H1 (cell line): ENCODE results near the gene ZNF598. TPM values are rescaled to one million over a fixed set of nuclear protein-coding genes. Genes with fewer than 3 reads are reported as not detected.

Experiments used
- CTCF ChIA-PET: fragments of 300-600 bp; sonication (Branson Sonifier 250); formaldehyde crosslinking; loops from one replicate; lab custom pipeline; 2021; ENCODE audit not compliant: partially characterized antibody; lab: Charles Lee
- POLR2A ChIA-PET: fragments of 300-600 bp; sonication (Branson Sonifier 250); formaldehyde crosslinking; loops from one replicate; lab custom pipeline; 2021; ENCODE audit warnings: inconsistent platforms; ENCODE audit not compliant: partially characterized antibody; lab: Charles Lee
- DNase-seq, 2 experiments: peaks; one replicate each; pipeline versions ENCODE4 v3.0.0 to v3.0.0-alpha.2; 2010 to 2022; ENCODE audit warnings: low spot score in 2 of 2, low read depth in 1 of 2, mixed read lengths in 1 of 2
- FAIRE-seq: peaks from 2 replicates; lab custom pipeline; 2011; peaks lifted over from hg19 to GRCh38; lab: Jason Lieb, UNC
- H2AFZ ChIP-seq: 2 replicates; pipeline ENCODE4 v1.8.1; 2012; ENCODE audit warnings: low read length, inconsistent platforms
- H2AK5ac ChIP-seq: 2 replicates; pipeline ENCODE4 v1.6.1; 2013; ENCODE audit warnings: low read depth, low read length
- H2BK120ac ChIP-seq: replicated peaks from 2 replicates; pipeline ENCODE3; 2013; ENCODE audit warnings: low read depth, low read length, inconsistent platforms
- H2BK12ac ChIP-seq: 2 replicates; pipeline ENCODE4 v1.6.1; 2013; ENCODE audit warnings: low read depth, low read length
- H2BK15ac ChIP-seq: 2 replicates; pipeline ENCODE4 v1.6.1; 2013; ENCODE audit warnings: low read length
- H2BK20ac ChIP-seq: 2 replicates; pipeline ENCODE4 v1.6.1; 2013; ENCODE audit warnings: low read length
- H2BK5ac ChIP-seq: 2 replicates; pipeline ENCODE4 v1.6.1; 2013; ENCODE audit warnings: low read depth, low read length
- H3K14ac ChIP-seq: 2 replicates; pipeline ENCODE4 v1.6.1; 2013; ENCODE audit warnings: inconsistent platforms; ENCODE audit not compliant: insufficient read length
- H3K18ac ChIP-seq: 2 replicates; pipeline ENCODE4 v1.6.1; 2013; ENCODE audit warnings: low read length; ENCODE audit errors: extremely low read depth
- H3K23ac ChIP-seq: 2 replicates; pipeline ENCODE4 v1.6.1; 2013; ENCODE audit warnings: inconsistent platforms; ENCODE audit not compliant: insufficient read length
- H3K23me2 ChIP-seq: 2 replicates; pipeline ENCODE4 v1.6.1; 2013; ENCODE audit warnings: low read depth, low read length
- H3K27ac ChIP-seq: 2 replicates; pipeline ENCODE4 v1.6.1; 2011; ENCODE audit warnings: low read depth, low read length, inconsistent platforms
- H3K27me3 ChIP-seq, 4 experiments: replicated peaks in 1 of 4; 1 replicate in 1 of 4; 2 replicates in 3 of 4; pipeline versions ENCODE4 v1.6.1 to v1.8.1; 2011 to 2013; ENCODE audit warnings: low read length in 3 of 4, mild to moderate bottlenecking in 3 of 4, inconsistent platforms in 2 of 4, mixed read lengths in 2 of 4, moderate library complexity in 1 of 4; ENCODE audit not compliant: control insufficient read depth in 3 of 4, insufficient read depth in 3 of 4; ENCODE audit errors: extremely low read depth in 1 of 4
- H3K36me3 ChIP-seq, 4 experiments: 2 replicates each; pipeline versions ENCODE4 v1.6.1 to v1.8.1; 2011 to 2013; ENCODE audit warnings: mild to moderate bottlenecking in 4 of 4, low read length in 3 of 4, moderate library complexity in 2 of 4, control low read depth in 1 of 4, inconsistent platforms in 1 of 4; ENCODE audit not compliant: insufficient read depth in 4 of 4, control insufficient read depth in 2 of 4
- H3K4ac ChIP-seq: replicated peaks from 2 replicates; pipeline ENCODE3; 2013; ENCODE audit warnings: low read length, low read depth, mixed read lengths, inconsistent platforms; ENCODE audit not compliant: insufficient read length
- H3K4me1 ChIP-seq, 4 experiments: replicated peaks in 1 of 4; 1 replicate in 1 of 4; 2 replicates in 3 of 4; pipeline versions ENCODE4 v1.6.1 to v1.8.1; 2011 to 2013; ENCODE audit warnings: low read length in 3 of 4, inconsistent platforms in 2 of 4, mixed read lengths in 1 of 4; ENCODE audit not compliant: insufficient read depth in 4 of 4, control insufficient read depth in 3 of 4
- H3K4me2 ChIP-seq, 2 experiments: 2 replicates each; pipeline versions ENCODE4 v1.6.1 to v1.8.1; 2011 to 2013; ENCODE audit warnings: low read depth in 2 of 2, low read length in 2 of 2, control low read depth in 1 of 2, inconsistent platforms in 1 of 2, mild to moderate bottlenecking in 1 of 2; ENCODE audit not compliant: insufficient read depth in 1 of 2
- H3K4me3 ChIP-seq, 4 experiments: fragments of 200-600, 300-600 bp in 1 of 4; sonication (generic), shearing (Covaris generic), sonication (Bioruptor Twin) in 1 of 4; 2 replicates each; pipeline versions ENCODE4 v1.5.1 to v1.8.1; 2011 to 2016; ENCODE audit warnings: low read length in 4 of 4, low read depth in 3 of 4, control low read depth in 2 of 4, inconsistent platforms in 2 of 4, mild to moderate bottlenecking in 2 of 4, mixed read lengths in 1 of 4, moderate library complexity in 1 of 4; ENCODE audit not compliant: insufficient read depth in 2 of 4; ENCODE audit errors: extremely low read depth in 1 of 4
- H3K56ac ChIP-seq: replicated peaks from 2 replicates; pipeline ENCODE3; 2013; ENCODE audit warnings: low read depth, mild to moderate bottlenecking, mixed read lengths, low read length, inconsistent platforms; ENCODE audit not compliant: insufficient read length
- H3K79me1 ChIP-seq: 2 replicates; pipeline ENCODE4 v1.6.1; 2013; ENCODE audit warnings: low read depth, low read length, control low read depth
- H3K79me2 ChIP-seq, 2 experiments: 2 replicates each; pipeline versions ENCODE4 v1.6.1 to v1.8.1; 2012 to 2013; ENCODE audit warnings: low read length in 2 of 2, mild to moderate bottlenecking in 2 of 2, inconsistent platforms in 1 of 2; ENCODE audit not compliant: insufficient read depth in 2 of 2, control insufficient read depth in 1 of 2
- H3K9ac ChIP-seq, 4 experiments: replicated peaks in 1 of 4; 1 replicate in 1 of 4; 2 replicates in 3 of 4; pipeline versions ENCODE4 v1.6.1 to v1.8.1; 2011 to 2013; ENCODE audit warnings: low read depth in 3 of 4, low read length in 3 of 4, control low read depth in 2 of 4, mild to moderate bottlenecking in 2 of 4, moderate library complexity in 2 of 4, inconsistent platforms in 1 of 4; ENCODE audit errors: extremely low read depth in 1 of 4
- H3K9me3 ChIP-seq, 2 experiments: 2 replicates each; pipeline versions ENCODE4 v1.6.1 to v1.8.1; 2012 to 2013; ENCODE audit warnings: mild to moderate bottlenecking in 2 of 2, moderate library complexity in 2 of 2, control low read depth in 1 of 2, inconsistent platforms in 1 of 2, low read depth in 1 of 2, low read length in 1 of 2, mixed read lengths in 1 of 2; ENCODE audit not compliant: insufficient read depth in 2 of 2
- H4K20me1 ChIP-seq, 2 experiments: replicated peaks in 1 of 2; 2 replicates each; pipeline versions ENCODE3 to v1.8.1; 2011 to 2013; ENCODE audit warnings: inconsistent platforms in 2 of 2, low read length in 2 of 2, mild to moderate bottlenecking in 1 of 2; ENCODE audit not compliant: insufficient read depth in 2 of 2, control insufficient read depth in 1 of 2
- H4K5ac ChIP-seq: 2 replicates; pipeline ENCODE4 v1.6.1; 2013; ENCODE audit warnings: low read length, low read depth, mixed read lengths, inconsistent platforms; ENCODE audit not compliant: insufficient read length
- H4K8ac ChIP-seq: 2 replicates; pipeline ENCODE4 v1.8.0; 2013; ENCODE audit warnings: mild to moderate bottlenecking, moderate library complexity, low read length, inconsistent platforms; ENCODE audit not compliant: insufficient read depth; ENCODE audit errors: extremely low read depth
- H4K91ac ChIP-seq: replicated peaks from 2 replicates; pipeline ENCODE3; 2013; ENCODE audit warnings: low read length, mixed read lengths, inconsistent platforms; ENCODE audit not compliant: insufficient read length
- CHD1 ChIP-seq: IDR thresholded peaks from 2 replicates; pipeline ENCODE4 v1.6.1; 2012; ENCODE audit warnings: low read depth, low read length, improper control_type of control experiment
- CREB1 ChIP-seq: IDR thresholded peaks from 2 replicates; pipeline ENCODE4 v1.6.1; 2012; ENCODE audit warnings: inconsistent platforms
- CTBP2 ChIP-seq: IDR thresholded peaks from 2 replicates; pipeline ENCODE4 v1.7.0; 2011; ENCODE audit warnings: borderline replicate concordance, mild to moderate bottlenecking, moderate library complexity, mixed read lengths, low read length; ENCODE audit not compliant: insufficient read depth, insufficient read length
- JUND ChIP-seq: IDR thresholded peaks from 2 replicates; pipeline ENCODE4 v1.6.1; 2011; ENCODE audit warnings: mild to moderate bottlenecking, improper control_type of control experiment, low read length
- PHF8 ChIP-seq: fragments of 200-600 bp; sonication (generic); conservative IDR thresholded peaks from 2 replicates; pipeline ENCODE4 v1.7.1; 2012; ENCODE audit warnings: low read depth, mild to moderate bottlenecking, inconsistent platforms, low read length, moderate library complexity
- POLR2AphosphoS5 ChIP-seq: IDR thresholded peaks from 2 replicates; pipeline ENCODE4 v1.6.1; 2011; ENCODE audit warnings: low read depth, low read length
- RXRA ChIP-seq: IDR thresholded peaks from 2 replicates; pipeline ENCODE4 v1.6.1; 2011; ENCODE audit warnings: low read depth, mild to moderate bottlenecking, low read length, moderate library complexity; ENCODE audit not compliant: insufficient read depth
- SIRT6 ChIP-seq: IDR thresholded peaks from one replicate; pipeline ENCODE4 v1.7.1; 2012; ENCODE audit warnings: low read length, inconsistent platforms
- SIX5 ChIP-seq: IDR thresholded peaks from 2 replicates; pipeline ENCODE4 v1.6.1; 2011; ENCODE audit warnings: mild to moderate bottlenecking, low read depth, low read length
- SUZ12 ChIP-seq: fragments of 200-600 bp; sonication (generic); IDR thresholded peaks from 2 replicates; pipeline ENCODE4 v1.6.1; 2012; ENCODE audit warnings: mild to moderate bottlenecking, inconsistent platforms, low read length, moderate library complexity, mixed read lengths
- YY1 ChIP-seq: IDR thresholded peaks from 2 replicates; pipeline ENCODE4 v1.6.1; 2011; ENCODE audit warnings: low read depth, mild to moderate bottlenecking, low read length
- WGBS, 2 experiments: shearing (Covaris generic) in 1 of 2; methylation state at CpG; one replicate each; pipeline versions ENCODE4 v1.1.6 to v1.1.7; 2013 to 2015; ENCODE audit warnings: low lambda C conversion rate in 2 of 2, mixed read lengths in 2 of 2, inconsistent platforms in 1 of 2, low coverage in 1 of 2, missing lambda C conversion rate in 1 of 2; ENCODE audit not compliant: insufficient replicate concordance in 2 of 2, insufficient coverage in 1 of 2, insufficient read length in 1 of 2; ENCODE audit errors: extremely low coverage in 1 of 2, missing lambda C conversion rate in 1 of 2; 5-methylcytosine and 5-hydroxymethylcytosine counted together
- polyA plus RNA-seq, 7 experiments: library from polyadenylated mRNA; depleted of rRNA in 3 of 7; stranded (reverse) in 5 of 7; unstranded in 2 of 7; fragments of >200 nt in 5 of 7; fragments of 200-250 nt in 2 of 7; gene quantifications; 1 replicate in 5 of 7; 2 replicates in 1 of 7; 4 replicates in 1 of 7; pipeline versions ENCODE4 v1.2.1 to v1.2.3, GENCODE V29; 2011 to 2013; ENCODE audit warnings: missing spikeins in 2 of 7, mixed read lengths in 2 of 7
- total RNA-seq: library from RNA; stranded (reverse); fragmentation: NEBNext Ultra II Directional; extraction: Animal tissue kit (Norgen Biotek cat#: 25700); gene quantifications from 2 replicates; pipeline ENCODE4 v1.2.1, GENCODE V29; 2021
- TF ChIP-seq, protein P1 (sequence below), 3 experiments: IDR thresholded peaks; 1 replicate in 2 of 3; 2 replicates in 1 of 3; pipeline versions ENCODE4 v1.5.1 to v1.6.1; 2011; ENCODE audit warnings: low read length in 3 of 3, mild to moderate bottlenecking in 3 of 3, inconsistent platforms in 2 of 3, low read depth in 1 of 3, moderate library complexity in 1 of 3; ENCODE audit not compliant: insufficient read depth in 1 of 3; ENCODE audit errors: control extremely low read depth in 1 of 3

The ZNF598 gene
- total and polyA plus RNA-seq, 2 of the 8 experiments (the other 6 are each of a cell fraction or from before 2014, with no cell fraction given) = 29.3 to 47.6 TPM

DNA sequence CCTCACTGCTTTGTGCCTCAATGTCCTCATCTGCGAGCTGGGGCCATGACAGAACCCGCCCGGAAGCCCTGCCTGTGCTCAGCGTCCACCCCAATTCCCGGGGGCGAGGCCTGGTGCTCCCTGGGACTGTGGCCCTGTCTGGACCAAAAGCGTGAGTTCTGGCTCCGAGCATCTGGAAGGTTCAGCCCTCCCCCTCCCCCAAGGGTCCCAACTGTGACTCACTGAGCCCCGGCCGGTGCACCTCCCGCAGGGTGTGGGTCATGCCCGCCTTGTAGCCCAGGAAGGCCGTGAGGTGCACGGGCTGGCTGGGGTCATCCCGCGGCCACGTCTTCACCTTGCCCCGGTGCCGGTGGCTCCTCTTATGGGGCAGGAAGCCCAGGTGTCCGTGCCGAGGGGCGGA is 55.9 kb downstream of the ZNF598 start:
- CTCF ChIA-PET = interaction anchor here (0.8 to 6.5 kb wide), 11 partner anchors 12 to 258 kb away, joined by 3 to 62 read pairs (median 3); partner anchors contain the start of genes MSRB1 and RNF151
- TF ChIP-seq RXRA (no peak), CHD1 (no peak), SIRT6 (no peak), CREB1 (no peak), SUZ12 (no peak), POLR2AphosphoS5 (no peak), JUND (no peak), CTBP2 (no peak), SIX5 (no peak), YY1 (no peak), PHF8 (no peak)
- TF ChIP-seq, protein P1, sequence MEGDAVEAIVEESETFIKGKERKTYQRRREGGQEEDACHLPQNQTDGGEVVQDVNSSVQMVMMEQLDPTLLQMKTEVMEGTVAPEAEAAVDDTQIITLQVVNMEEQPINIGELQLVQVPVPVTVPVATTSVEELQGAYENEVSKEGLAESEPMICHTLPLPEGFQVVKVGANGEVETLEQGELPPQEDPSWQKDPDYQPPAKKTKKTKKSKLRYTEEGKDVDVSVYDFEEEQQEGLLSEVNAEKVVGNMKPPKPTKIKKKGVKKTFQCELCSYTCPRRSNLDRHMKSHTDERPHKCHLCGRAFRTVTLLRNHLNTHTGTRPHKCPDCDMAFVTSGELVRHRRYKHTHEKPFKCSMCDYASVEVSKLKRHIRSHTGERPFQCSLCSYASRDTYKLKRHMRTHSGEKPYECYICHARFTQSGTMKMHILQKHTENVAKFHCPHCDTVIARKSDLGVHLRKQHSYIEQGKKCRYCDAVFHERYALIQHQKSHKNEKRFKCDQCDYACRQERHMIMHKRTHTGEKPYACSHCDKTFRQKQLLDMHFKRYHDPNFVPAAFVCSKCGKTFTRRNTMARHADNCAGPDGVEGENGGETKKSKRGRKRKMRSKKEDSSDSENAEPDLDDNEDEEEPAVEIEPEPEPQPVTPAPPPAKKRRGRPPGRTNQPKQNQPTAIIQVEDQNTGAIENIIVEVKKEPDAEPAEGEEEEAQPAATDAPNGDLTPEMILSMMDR (IDR thresholded peaks at IDR 0.05; ENCODE audit: control extremely low read depth in 1 of 3, insufficient read depth in 1 of 3, low read depth in 1 of 3, low read length in 3 of 3) = no peak

More for the DNA sequence above, 55.9 kb downstream of the ZNF598 start:
- Histone ChIP-seq H4K8ac (peak overlapping the region; percentile 95), H2BK120ac (no peak overlapping the region), H3K14ac (no peak overlapping the region), H3K18ac (no peak overlapping the region), H2BK5ac (no peak overlapping the region; the same call in 1 of the 2 replicates), H3K23ac (no peak overlapping the region), H3K79me2 (no peaks in the 10 kb centered on the region), H2BK20ac (no peak overlapping the region), H3K27me3 (peaks cover 0 to 2% (median 0%) of the 10 kb centered on the region in 4 experiments; a peak in 3 of 7 replicates), H3K36me3 (no peaks in the 10 kb centered on the region), H3K4me1 (no peaks in the 10 kb centered on the region), H3K79me1 (no peaks in the 10 kb centered on the region), H2AK5ac (no peak overlapping the region), H3K9me3 (no peaks in the 10 kb centered on the region), H3K23me2 (no peaks in the 10 kb centered on the region), H3K4ac (no peak overlapping the region), H2BK15ac (no peak overlapping the region), H3K9ac (no peak overlapping the region), H3K56ac (no peak overlapping the region), H3K4me3 (no peak overlapping the region), H2AFZ (no peak overlapping the region), H2BK12ac (no peak overlapping the region), H3K4me2 (no peak overlapping the region), H3K27ac (no peak overlapping the region), H4K5ac (no peak overlapping the region), H4K20me1 (no peaks in the 10 kb centered on the region), H4K91ac (no peak overlapping the region)
- DNase-seq (no peak), FAIRE-seq (no peak)
- POLR2A ChIA-PET = interaction anchor here (1.4 to 19.8 kb wide), 4 partner anchors 10 to 201 kb away, joined by 3 to 336 read pairs (median 84); partner anchors contain the start of genes MSRB1, NDUFB10, RNF151 and RPS2
- 90% methylated on average over 19 of the region's 22 CpGs; no CpG with 5 or more reads in 1 of the 2 experiments for WGBS, 2 experiments
